Measurements from ENCODE around the gene ZBTB48. TPM values are rescaled to one million over a fixed set of nuclear protein-coding genes. Genes with fewer than 3 reads are reported as not detected.

Gene ZBTB48
- total and polyA plus RNA-seq, 8 donors: 22.6 to 139 (median 47.3) TPM

DNA sequence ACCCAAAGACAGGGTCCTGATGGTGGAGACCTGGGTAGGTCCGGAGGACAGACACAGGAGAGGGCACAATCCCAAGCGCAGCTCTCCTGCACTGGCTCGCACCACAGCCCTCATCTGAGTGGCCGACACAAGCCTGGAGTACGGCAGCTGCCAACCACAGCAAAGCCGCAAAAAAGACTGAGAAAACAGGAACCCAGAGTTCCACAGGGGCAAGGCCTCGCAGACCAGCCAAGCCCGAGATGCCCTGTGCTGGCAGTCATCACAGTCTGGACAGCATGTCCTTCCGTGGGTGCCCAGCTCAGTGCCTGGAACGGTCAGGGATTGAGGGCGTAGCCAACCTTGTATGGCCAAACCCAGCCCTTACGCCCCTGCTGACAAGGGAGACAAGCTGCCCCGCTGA, 11.4 kb downstream of the ZBTB48 start:
- H3K27me3 ChIP-seq: no peaks in the 10 kb centered on the region
- DNase-seq: no peak
- intact Hi-C loops (cut with DNase I; ENCODE audit: low total_unique reads): no loop called here
- no peak overlapping the region for H3K4me3 ChIP-seq
- H3K27ac ChIP-seq: peak overlapping the region in 2 of 5 donors; percentile 18 to 27
- TF ChIP-seq POLR2A (IDR thresholded peaks at IDR 0.05) (no peak), POLR2AphosphoS5 (IDR thresholded peaks at IDR 0.05) (no peak), EP300 (IDR thresholded peaks at IDR 0.05) (no peak)
- TF ChIP-seq, protein P1, sequence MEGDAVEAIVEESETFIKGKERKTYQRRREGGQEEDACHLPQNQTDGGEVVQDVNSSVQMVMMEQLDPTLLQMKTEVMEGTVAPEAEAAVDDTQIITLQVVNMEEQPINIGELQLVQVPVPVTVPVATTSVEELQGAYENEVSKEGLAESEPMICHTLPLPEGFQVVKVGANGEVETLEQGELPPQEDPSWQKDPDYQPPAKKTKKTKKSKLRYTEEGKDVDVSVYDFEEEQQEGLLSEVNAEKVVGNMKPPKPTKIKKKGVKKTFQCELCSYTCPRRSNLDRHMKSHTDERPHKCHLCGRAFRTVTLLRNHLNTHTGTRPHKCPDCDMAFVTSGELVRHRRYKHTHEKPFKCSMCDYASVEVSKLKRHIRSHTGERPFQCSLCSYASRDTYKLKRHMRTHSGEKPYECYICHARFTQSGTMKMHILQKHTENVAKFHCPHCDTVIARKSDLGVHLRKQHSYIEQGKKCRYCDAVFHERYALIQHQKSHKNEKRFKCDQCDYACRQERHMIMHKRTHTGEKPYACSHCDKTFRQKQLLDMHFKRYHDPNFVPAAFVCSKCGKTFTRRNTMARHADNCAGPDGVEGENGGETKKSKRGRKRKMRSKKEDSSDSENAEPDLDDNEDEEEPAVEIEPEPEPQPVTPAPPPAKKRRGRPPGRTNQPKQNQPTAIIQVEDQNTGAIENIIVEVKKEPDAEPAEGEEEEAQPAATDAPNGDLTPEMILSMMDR (IDR thresholded peaks at IDR 0.05): no peak
- 65 to 79% (median 77%) methylated on average over 9 to 13 of the region's 13 CpGs for WGBS, 5 donors
- H3K36me3 ChIP-seq: peaks cover 69 to 100% (median 97%) of the 10 kb centered on the region in 4 donors
- no peaks in the 10 kb centered on the region for H3K9me3 ChIP-seq
- H3K4me1 ChIP-seq: peaks cover 39 to 90% (median 64%) of the 10 kb centered on the region in 4 donors

DNA sequence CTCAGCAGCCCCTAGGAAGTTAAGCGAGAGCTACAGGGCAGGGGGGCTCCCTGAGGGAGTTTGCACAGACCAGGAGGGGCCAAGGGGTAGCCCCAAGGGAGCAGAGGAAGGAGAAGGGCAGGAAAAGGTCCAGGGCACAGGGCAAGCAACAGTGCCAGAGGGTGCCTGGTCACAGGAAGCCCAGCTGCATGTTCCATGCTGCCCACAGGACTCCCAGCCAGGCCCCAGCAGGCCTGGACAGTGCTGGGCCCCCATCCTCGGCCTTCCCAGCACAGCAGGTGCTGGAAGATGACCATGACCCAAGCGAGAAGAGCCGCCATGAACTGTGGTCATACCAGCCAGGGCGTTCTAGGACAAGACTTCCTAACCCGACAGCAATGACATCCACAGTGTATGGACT, 11.8 kb downstream of the ZBTB48 start:
- Histone ChIP-seq H3K27me3 (no peaks in the 10 kb centered on the region), H3K4me3 (no peak overlapping the region), H3K36me3 (peaks cover 72 to 100% (median 99%) of the 10 kb centered on the region in 4 donors), H3K4me1 (peaks cover 43 to 90% (median 66%) of the 10 kb centered on the region in 4 donors), H3K9me3 (no peaks in the 10 kb centered on the region), H3K27ac (peak overlapping the region in 2 of 5 donors; percentile 18 to 27)
- TF ChIP-seq POLR2A (IDR thresholded peaks at IDR 0.05): no peak
- TF ChIP-seq EP300 (IDR thresholded peaks at IDR 0.05): no peak
- TF ChIP-seq, protein P1 (IDR thresholded peaks at IDR 0.05): no peak
- TF ChIP-seq POLR2AphosphoS5 (IDR thresholded peaks at IDR 0.05): no peak
- DNase-seq: no peak
- intact Hi-C loops (cut with DNase I; ENCODE audit: low total_unique reads): no loop called here
- 82 to 91% (median 88%) methylated on average over 6 of the region's 6 CpGs for WGBS, 5 donors

DNA sequence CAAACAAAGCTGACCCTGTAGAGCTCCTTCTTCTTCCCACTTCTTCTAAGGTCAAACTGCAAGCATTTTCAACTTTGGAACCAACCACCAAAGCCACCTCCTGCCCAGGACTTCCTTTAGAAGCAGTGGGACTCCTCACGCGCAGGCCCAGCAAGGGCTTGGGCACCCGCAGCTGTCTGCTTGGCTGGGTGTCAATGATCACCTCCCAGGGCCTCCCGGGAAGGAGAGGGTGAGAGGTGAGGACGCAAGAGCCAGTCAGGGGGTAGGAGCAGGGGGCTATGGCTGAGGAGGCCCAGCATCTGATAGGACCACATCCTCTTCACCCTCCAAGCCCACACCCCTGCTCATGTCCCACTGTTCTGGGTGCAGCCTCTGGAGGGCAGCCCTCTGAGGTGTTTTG, 12.6 kb downstream of the ZBTB48 start:
- DNase-seq: no peak
- WGBS, 5 donors: 23 to 51% (median 43%) methylated on average over 5 of the region's 5 CpGs
- intact Hi-C loops (cut with DNase I; ENCODE audit: low total_unique reads): no loop called here
- Histone ChIP-seq H3K27me3 (no peaks in the 10 kb centered on the region), H3K4me3 (no peak overlapping the region), H3K36me3 (peaks cover 79 to 100% (median 100%) of the 10 kb centered on the region in 4 donors), H3K9me3 (no peaks in the 10 kb centered on the region), H3K27ac (peak overlapping the region in 1 of 5 donors; percentile 27), H3K4me1 (peaks cover 45 to 90% (median 66%) of the 10 kb centered on the region in 4 donors)
- TF ChIP-seq, protein P1 (IDR thresholded peaks at IDR 0.05): no peak
- TF ChIP-seq POLR2AphosphoS5 (IDR thresholded peaks at IDR 0.05): no peak
- TF ChIP-seq EP300 (IDR thresholded peaks at IDR 0.05): no peak
- TF ChIP-seq POLR2A (IDR thresholded peaks at IDR 0.05): no peak

DNA sequence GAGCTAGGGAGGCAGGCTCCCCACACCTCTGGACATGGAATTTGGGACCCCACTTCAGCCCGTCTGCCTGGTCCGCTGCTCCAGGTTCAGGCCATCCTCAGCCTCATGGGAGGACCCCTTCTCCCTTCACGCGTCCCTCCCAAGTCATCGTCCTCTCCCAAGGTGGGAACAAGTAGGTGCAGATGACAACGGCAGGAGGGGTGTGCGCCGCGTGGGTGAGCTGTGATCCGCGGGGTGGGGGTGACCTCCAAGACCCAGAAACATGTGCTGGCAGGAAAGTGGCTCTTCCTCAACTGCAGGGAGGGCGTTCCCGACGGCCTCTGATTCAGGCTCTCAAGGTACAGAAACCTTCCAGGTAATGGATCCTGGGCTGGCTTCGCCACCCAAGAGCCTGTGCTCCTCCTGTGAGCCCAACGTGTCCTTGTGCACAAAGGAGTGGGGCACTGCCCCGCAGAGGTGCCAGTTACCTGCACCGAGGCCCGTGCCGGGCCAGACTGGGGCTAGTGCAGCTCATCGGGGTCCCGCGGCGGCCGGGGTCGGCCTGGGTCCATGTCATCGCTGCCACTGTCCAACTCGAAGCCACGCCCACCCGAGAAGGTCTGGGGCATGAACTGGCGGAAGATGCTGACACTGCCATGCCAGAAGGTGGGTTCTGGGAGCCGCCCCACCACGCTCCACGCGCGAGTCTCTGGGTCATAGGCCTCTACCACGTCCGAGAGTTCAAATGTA, 13.2 kb downstream of the ZBTB48 start:
- DNase-seq: no peak
- intact Hi-C loops (cut with DNase I; ENCODE audit: low total_unique reads): no loop called here
- H3K27me3 ChIP-seq: no peaks in the 10 kb centered on the region
- H3K36me3 ChIP-seq: peaks cover 85 to 100% (median 100%) of the 10 kb centered on the region in 4 donors
- H3K4me3 ChIP-seq: no peak overlapping the region
- peak overlapping the region in 1 of 5 donors; percentile 27 for H3K27ac ChIP-seq
- peaks cover 46 to 90% (median 66%) of the 10 kb centered on the region in 4 donors for H3K4me1 ChIP-seq
- no peaks in the 10 kb centered on the region for H3K9me3 ChIP-seq
- 91 to 94% (median 92%) methylated on average over 22 to 38 of the region's 38 CpGs for WGBS, 5 donors
- TF ChIP-seq POLR2AphosphoS5 (IDR thresholded peaks at IDR 0.05): no peak
- no peak for TF ChIP-seq EP300 (IDR thresholded peaks at IDR 0.05)
- TF ChIP-seq POLR2A (IDR thresholded peaks at IDR 0.05): no peak
- TF ChIP-seq, protein P1 (IDR thresholded peaks at IDR 0.05): no peak

Data from stomach (tissue), 9 donors.